ENCODE measurements around the gene CUEDC1.

The CUEDC1 gene

DNA sequence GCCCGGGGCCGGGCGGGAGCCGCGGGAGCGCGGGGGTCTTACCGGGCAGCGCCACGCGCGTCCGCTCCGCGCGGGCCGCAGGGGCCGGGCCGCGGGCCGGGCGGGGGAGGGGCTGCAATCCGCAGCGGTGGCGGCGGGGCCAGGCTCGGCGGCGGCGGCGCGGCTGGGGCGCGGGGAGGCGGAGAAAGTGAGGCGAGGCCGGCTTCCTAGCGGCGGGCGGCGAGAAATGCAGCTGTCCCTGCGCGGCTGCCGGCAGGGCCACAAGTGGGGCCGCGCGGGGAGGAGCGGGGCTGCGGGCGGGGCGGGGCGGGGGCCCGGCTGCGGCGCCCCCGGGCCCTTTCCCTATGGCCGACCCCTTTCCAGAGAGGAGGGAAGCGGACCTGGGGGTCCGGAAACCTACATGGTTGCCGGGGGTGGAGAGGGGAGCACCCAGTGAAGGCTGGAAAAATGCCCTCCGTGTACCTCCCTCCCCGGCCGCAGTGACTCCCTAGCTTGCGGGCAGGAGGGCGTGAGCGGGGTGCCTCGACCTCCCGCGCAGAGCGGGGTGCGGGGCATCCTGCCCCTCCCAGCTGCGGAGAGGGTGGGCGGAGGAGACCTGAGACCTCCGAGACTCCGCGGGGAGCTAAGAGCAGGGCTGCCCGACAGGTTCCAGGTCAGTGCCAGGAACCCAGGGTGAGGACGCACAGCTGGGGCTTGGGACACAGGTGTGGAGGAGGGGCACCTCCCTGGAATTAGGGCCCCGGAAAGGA lies at the start of gene CUEDC1:
Gene CUEDC1 (minus strand): TSS at position 230 of the 749 bp plus-strand sequence. CDS start 69,848 bp downstream, outside the sequence.
- DNase-seq (ENCODE audit: low read depth), result peak; percentile 61
- peak; percentile 26 for TF ChIP-seq CTCF (IDR thresholded peaks at IDR 0.05; ENCODE audit: insufficient read depth, low read depth, low read length, missing control alignments)
- peak within 1 kb of the TSS; percentile 44 for H3K4me3 ChIP-seq (ENCODE audit: low read length)

- DNase-seq (ENCODE audit: low read depth), result no peak
- no peak overlapping the region for H3K4me3 ChIP-seq (ENCODE audit: low read length)
- TF ChIP-seq CTCF (IDR thresholded peaks at IDR 0.05; ENCODE audit: insufficient read depth, low read depth, low read length, missing control alignments), result no peak
These were observed 48.8 kb upstream of the CUEDC1 start for GRCh38 chr17:58004060-58004459.

DNA sequence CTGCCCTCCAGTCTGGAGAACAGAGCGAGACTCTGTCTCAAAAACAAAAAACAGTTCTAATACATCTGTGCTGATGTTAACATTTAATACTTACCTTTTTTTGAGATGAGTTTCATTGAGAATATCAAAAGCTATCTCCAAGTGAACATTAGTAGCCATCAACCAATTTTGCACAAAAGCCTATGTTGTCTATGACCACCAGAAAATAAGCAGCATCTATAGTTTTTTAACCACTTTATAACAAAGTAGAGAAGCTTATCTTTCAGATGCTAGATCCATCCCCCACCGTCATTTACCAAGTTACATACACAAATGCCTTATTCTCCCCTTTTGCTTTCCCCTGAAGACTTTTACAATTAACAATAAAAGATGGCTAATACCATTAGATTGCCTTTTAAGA lies 47.8 kb upstream of the CUEDC1 start:
- TF ChIP-seq CTCF (IDR thresholded peaks at IDR 0.05; ENCODE audit: insufficient read depth, low read depth, low read length, missing control alignments), result no peak
- H3K4me3 ChIP-seq (ENCODE audit: low read length), result no peak overlapping the region
- no peak for DNase-seq (ENCODE audit: low read depth)

DNA sequence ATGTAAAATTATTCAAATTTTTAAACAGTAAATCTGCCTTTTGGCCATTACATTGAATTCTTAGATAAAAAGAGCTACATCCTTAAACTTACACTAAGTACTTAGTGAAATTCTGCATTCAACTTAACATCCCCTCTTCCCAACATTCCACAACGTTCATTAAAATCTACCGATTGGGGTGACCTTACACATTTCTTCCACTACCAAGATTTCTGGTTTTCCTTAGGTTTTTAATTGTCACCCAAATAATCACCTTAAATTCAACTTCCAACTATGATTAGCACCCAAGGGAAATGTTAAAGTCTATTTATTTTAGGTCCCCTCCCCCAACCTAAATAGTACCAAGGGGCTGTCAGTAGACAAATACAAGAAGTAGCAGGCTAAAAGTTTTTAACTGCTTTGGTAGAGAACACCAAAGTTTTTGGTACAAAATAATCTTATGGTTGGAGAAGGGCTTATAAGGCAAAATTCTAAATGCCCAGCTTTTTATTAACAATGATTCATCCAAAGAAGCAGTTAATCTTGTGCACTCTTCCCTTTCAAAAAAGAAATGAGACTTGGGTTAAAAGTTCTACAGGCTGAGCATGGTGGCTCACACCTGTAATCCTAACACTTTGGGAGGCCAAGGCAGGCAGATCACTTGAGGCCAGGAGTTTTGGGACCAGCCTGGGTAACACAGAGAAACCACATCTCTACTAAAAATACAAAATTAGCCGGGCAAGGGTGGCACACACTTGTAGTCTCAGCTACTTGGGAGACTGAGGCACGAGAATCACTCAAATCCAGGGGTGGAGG lies 47.1 kb upstream of the CUEDC1 start:
- no peak for DNase-seq (ENCODE audit: low read depth)
- TF ChIP-seq CTCF (IDR thresholded peaks at IDR 0.05; ENCODE audit: insufficient read depth, low read depth, low read length, missing control alignments), result no peak
- H3K4me3 ChIP-seq (ENCODE audit: low read length), result no peak overlapping the region

DNA sequence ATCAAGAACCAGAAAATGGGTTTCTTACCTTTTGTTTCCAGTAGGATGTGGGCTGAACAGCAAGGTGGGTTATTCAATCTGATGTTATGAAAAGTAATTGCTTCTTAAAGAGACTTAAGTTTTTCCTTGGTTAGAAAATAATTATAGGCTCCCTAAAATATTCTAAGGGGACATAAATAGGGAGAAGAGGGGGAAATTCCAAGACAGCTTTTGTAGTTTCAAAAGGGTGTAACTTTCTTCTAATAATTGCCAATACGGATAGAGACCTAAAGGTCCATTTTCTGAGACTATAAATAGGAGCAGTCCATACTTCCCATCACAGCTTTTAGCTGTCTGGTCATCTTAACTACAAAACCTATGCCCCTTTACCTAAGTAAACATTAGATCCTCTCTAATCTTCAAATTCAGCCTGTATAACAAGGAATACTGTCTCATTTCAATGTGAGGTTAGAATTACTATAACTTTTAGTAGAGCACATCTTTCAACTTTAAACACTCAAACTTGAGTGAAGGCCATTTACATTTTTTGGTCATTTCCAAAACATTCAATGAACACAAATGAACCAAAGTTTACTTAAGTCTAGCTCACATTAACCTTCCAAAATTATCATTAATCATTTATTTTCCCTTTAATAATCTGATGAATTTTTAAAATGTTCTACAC lies 46.4 kb upstream of the CUEDC1 start:
- no peak overlapping the region for H3K4me3 ChIP-seq (ENCODE audit: low read length)
- no peak for DNase-seq (ENCODE audit: low read depth)
- no peak for TF ChIP-seq CTCF (IDR thresholded peaks at IDR 0.05; ENCODE audit: insufficient read depth, low read depth, low read length, missing control alignments)

DNA sequence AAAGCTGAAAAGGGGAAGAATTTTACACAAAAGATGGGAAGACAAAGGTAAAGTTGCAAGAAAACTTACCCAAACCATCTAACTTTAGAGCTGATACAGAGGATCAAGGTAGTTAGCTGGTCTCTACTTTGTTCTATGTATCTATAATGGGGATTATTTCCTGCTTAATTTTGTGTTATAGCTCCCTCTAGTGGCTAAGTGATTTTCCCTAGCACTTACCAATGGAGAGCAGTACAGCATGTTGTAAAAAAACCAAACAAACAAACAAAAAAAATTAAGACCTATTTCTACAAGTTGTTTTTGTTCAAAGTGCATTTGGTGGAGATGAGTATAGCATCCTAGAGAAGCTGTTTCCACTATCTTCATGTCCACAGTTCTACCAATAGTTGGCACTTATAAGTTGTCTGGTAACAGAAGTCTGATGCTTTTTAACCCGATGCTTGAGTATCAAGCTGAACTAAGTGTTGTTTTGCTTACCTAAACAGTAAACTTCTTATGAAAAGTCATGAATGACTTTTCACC lies 44.3 kb upstream of the CUEDC1 start:
- DNase-seq (ENCODE audit: low read depth), result peak; percentile 80
- H3K4me3 ChIP-seq (ENCODE audit: low read length), result no peak overlapping the region

More for the DNA sequence above, 44.3 kb upstream of the CUEDC1 start:
- peak; percentile 67 for TF ChIP-seq CTCF (IDR thresholded peaks at IDR 0.05; ENCODE audit: insufficient read depth, low read depth, low read length, missing control alignments)
